Mesodermal cell (in vitro differentiated cells): ENCODE measurements around the gene UCK1.

Experiments used
- H3K27ac ChIP-seq: 2 replicates; pipeline ENCODE4 v1.7.0; 2013; ENCODE audit warnings: mild to moderate bottlenecking, low read depth, low read length, moderate library complexity; ENCODE audit not compliant: severe bottlenecking
- H3K36me3 ChIP-seq: 2 replicates; pipeline ENCODE4 v1.7.1; 2013; ENCODE audit warnings: mild to moderate bottlenecking, low read length, moderate library complexity; ENCODE audit not compliant: control insufficient read depth, insufficient read depth
- H3K4me1 ChIP-seq: one replicate; pipeline ENCODE4 v1.7.1; 2013; ENCODE audit warnings: mild to moderate bottlenecking, low read length; ENCODE audit not compliant: insufficient read depth, control insufficient read depth, poor library complexity, severe bottlenecking
- H3K4me3 ChIP-seq: 2 replicates; pipeline ENCODE4 v1.7.0; 2013; ENCODE audit warnings: low read length, control low read depth, mild to moderate bottlenecking; ENCODE audit not compliant: insufficient read depth, poor library complexity, severe bottlenecking; ENCODE audit errors: extremely low read depth
- H3K9me3 ChIP-seq: 2 replicates; pipeline ENCODE4 v1.7.1; 2013; ENCODE audit warnings: mild to moderate bottlenecking, low read length, moderate library complexity; ENCODE audit not compliant: control insufficient read depth
- WGBS, 2 experiments: methylation state at CpG; one replicate each; pipeline ENCODE4 v1.1.5; 2013; ENCODE audit warnings: missing lambda C conversion rate in 2 of 2; ENCODE audit not compliant: insufficient coverage in 2 of 2; 5-methylcytosine and 5-hydroxymethylcytosine counted together

The UCK1 gene

GRCh38 chr9:131503626-131504465 is 27.2 kb downstream of the UCK1 start:
- Histone ChIP-seq H3K36me3 (peaks cover 39% of the 10 kb centered on the region), H3K27ac (no peak overlapping the region), H3K4me1 (no peaks in the 10 kb centered on the region), H3K4me3 (peak overlapping the region; percentile 91), H3K9me3 (no peaks in the 10 kb centered on the region)
- 67 to 72% methylated on average over 24 to 26 of the region's 32 CpGs for WGBS, 2 experiments

- Histone ChIP-seq H3K9me3 (no peaks in the 10 kb centered on the region), H3K36me3 (peaks cover 46% of the 10 kb centered on the region), H3K27ac (peak within 1 kb of the TSS; percentile 41), H3K4me1 (no peaks in the 10 kb centered on the region), H3K4me3 (peak within 1 kb of the TSS; percentile 91)
- WGBS, 2 experiments = 4 to 5% methylated on average over 71 to 75 of the region's 83 CpGs
Observed at GRCh38 chr9:131502781-131503625, 28.1 kb downstream of the UCK1 start, which contains the start of gene POMT1. TSS of gene POMT1 (plus strand) at chr9:131502918. CDS start at chr9:131504219, 1,301 bp downstream.

- no peak overlapping the region for H3K27ac ChIP-seq
- WGBS, 2 experiments = 90 to 96% methylated on average over 3 to 4 of the region's 5 CpGs
- H3K36me3 ChIP-seq = peaks cover 50% of the 10 kb centered on the region
- H3K4me1 ChIP-seq = no peaks in the 10 kb centered on the region
- H3K9me3 ChIP-seq = no peaks in the 10 kb centered on the region
- H3K4me3 ChIP-seq = no peak overlapping the region
Observed at GRCh38 chr9:131500939-131501541, 30.0 kb downstream of the UCK1 start.

GRCh38 chr9:131500377-131500776 is 30.7 kb downstream of the UCK1 start:
- H3K36me3 ChIP-seq = peaks cover 53% of the 10 kb centered on the region
- no peaks in the 10 kb centered on the region for H3K9me3 ChIP-seq
- no peaks in the 10 kb centered on the region for H3K4me1 ChIP-seq
- no peak overlapping the region for H3K27ac ChIP-seq
- no peak overlapping the region for H3K4me3 ChIP-seq
- 93% methylated on average over 8 to 9 of the region's 12 CpGs for WGBS, 2 experiments

GRCh38 chr9:131499254-131499767 is 31.8 kb downstream of the UCK1 start:
- no peak overlapping the region for H3K27ac ChIP-seq
- H3K36me3 ChIP-seq = peaks cover 64% of the 10 kb centered on the region
- H3K4me3 ChIP-seq = no peak overlapping the region
- no peaks in the 10 kb centered on the region for H3K4me1 ChIP-seq
- no peaks in the 10 kb centered on the region for H3K9me3 ChIP-seq
- WGBS, 2 experiments = 94 to 98% methylated on average over 5 to 7 of the region's 7 CpGs

GRCh38 chr9:131496844-131497405 is 34.1 kb downstream of the UCK1 start:
- Histone ChIP-seq H3K4me3 (no peak overlapping the region), H3K36me3 (peaks cover 87% of the 10 kb centered on the region), H3K27ac (no peak overlapping the region), H3K4me1 (no peaks in the 10 kb centered on the region), H3K9me3 (no peaks in the 10 kb centered on the region)
- 98 to 99% methylated on average over 6 to 7 of the region's 10 CpGs for WGBS, 2 experiments

GRCh38 chr9:131495785-131496184 is 35.3 kb downstream of the UCK1 start:
- WGBS, 2 experiments = 95% methylated on average over 20 to 22 of the region's 22 CpGs
- H3K4me1 ChIP-seq = no peaks in the 10 kb centered on the region

GRCh38 chr9:131494296-131494870 is 36.7 kb downstream of the UCK1 start:
- no peak overlapping the region for H3K4me3 ChIP-seq
- WGBS, 2 experiments = 95 to 98% methylated on average over 13 to 17 of the region's 22 CpGs
- no peak overlapping the region for H3K27ac ChIP-seq
- peaks cover 100% of the 10 kb centered on the region for H3K36me3 ChIP-seq
- no peaks in the 10 kb centered on the region for H3K9me3 ChIP-seq
- H3K4me1 ChIP-seq = no peaks in the 10 kb centered on the region

More at GRCh38 chr9:131495785-131496184, 35.3 kb downstream of the UCK1 start:
- Histone ChIP-seq H3K36me3 (peaks cover 99% of the 10 kb centered on the region), H3K4me3 (no peak overlapping the region), H3K27ac (no peak overlapping the region), H3K9me3 (no peaks in the 10 kb centered on the region)

- Histone ChIP-seq H3K36me3 (peaks cover 100% of the 10 kb centered on the region), H3K9me3 (no peaks in the 10 kb centered on the region), H3K4me1 (no peaks in the 10 kb centered on the region), H3K27ac (no peak overlapping the region), H3K4me3 (no peak overlapping the region)
- 93 to 97% methylated on average over 6 of the region's 6 CpGs for WGBS, 2 experiments
Observed at GRCh38 chr9:131492070-131492469, 39.0 kb downstream of the UCK1 start.
